ENCODE measurements around the gene TMCC1. TPM values are rescaled to one million over a fixed set of nuclear protein-coding genes. Genes with fewer than 3 reads are reported as not detected.

The TMCC1 gene
- total RNA-seq, 2 donors from 2014 or later, result 41.0 to 51.1 TPM

- H3K9me3 ChIP-seq (ENCODE audit: control insufficient read depth, low read length), result no peaks in the 10 kb centered on the region
- TF ChIP-seq CTCF (conservative IDR thresholded peaks at IDR 0.05), result no peak
- no peak overlapping the region for H3K9ac ChIP-seq (ENCODE audit: extremely low read depth, low read length, poor library complexity, severe bottlenecking)
- H3K36me3 Mint-ChIP-seq (ENCODE audit: low read depth), result no peaks in the 10 kb centered on the region
- H3K4me1 ChIP-seq (ENCODE audit: control insufficient read depth, insufficient read depth, low read length), result no peaks in the 10 kb centered on the region
- no peaks in the 10 kb centered on the region for H3K9me3 Mint-ChIP-seq
- 62 to 74% methylated on average over 3 to 10 of the region's 10 CpGs for WGBS, 2 experiments (ENCODE audit: insufficient coverage in 1 of 2, insufficient read length in 1 of 2)
- peaks cover 17% of the 10 kb centered on the region for H3K4me1 Mint-ChIP-seq
- H3K27ac ChIP-seq (ENCODE audit: low read depth, low read length), result no peak overlapping the region
- peaks cover 5% of the 10 kb centered on the region for H3K27me3 Mint-ChIP-seq (ENCODE audit: insufficient read depth)
- H3K36me3 ChIP-seq (ENCODE audit: control insufficient read depth, insufficient read depth, low read length), result no peaks in the 10 kb centered on the region
- peaks cover 10% of the 10 kb centered on the region for H3K27me3 ChIP-seq (ENCODE audit: control insufficient read depth, insufficient read depth, low read length, poor library complexity, severe bottlenecking)
- no peak overlapping the region for H3K4me3 Mint-ChIP-seq
- no peak overlapping the region for H3K27ac Mint-ChIP-seq
- H3K4me3 ChIP-seq (ENCODE audit: low read length), result no peak overlapping the region
- DNase-seq, result peak; percentile 71
Observed at GRCh38 chr3:129610276-129610675, 283.2 kb downstream of the TMCC1 start.

- H3K4me1 ChIP-seq (ENCODE audit: control insufficient read depth, insufficient read depth, low read length), result no peaks in the 10 kb centered on the region
- peaks cover 14% of the 10 kb centered on the region for H3K27me3 ChIP-seq (ENCODE audit: control insufficient read depth, insufficient read depth, low read length, poor library complexity, severe bottlenecking)
- no peak overlapping the region for H3K9ac ChIP-seq (ENCODE audit: extremely low read depth, low read length, poor library complexity, severe bottlenecking)
- H3K27me3 Mint-ChIP-seq (ENCODE audit: insufficient read depth), result peaks cover 9% of the 10 kb centered on the region
- no peak overlapping the region for H3K4me3 ChIP-seq (ENCODE audit: low read length)
- H3K4me3 Mint-ChIP-seq, result no peak overlapping the region
- no peak for TF ChIP-seq CTCF (conservative IDR thresholded peaks at IDR 0.05)
- no peaks in the 10 kb centered on the region for H3K9me3 Mint-ChIP-seq
- no peaks in the 10 kb centered on the region for H3K36me3 Mint-ChIP-seq (ENCODE audit: low read depth)
- no peaks in the 10 kb centered on the region for H3K9me3 ChIP-seq (ENCODE audit: control insufficient read depth, low read length)
- no peak overlapping the region for H3K27ac ChIP-seq (ENCODE audit: low read depth, low read length)
- DNase-seq, result no peak
- H3K36me3 ChIP-seq (ENCODE audit: control insufficient read depth, insufficient read depth, low read length), result no peaks in the 10 kb centered on the region
- H3K4me1 Mint-ChIP-seq, result peaks cover 18% of the 10 kb centered on the region
- WGBS, 2 experiments (ENCODE audit: insufficient coverage in 1 of 2, insufficient read length in 1 of 2), result 88 to 96% methylated on average over 3 of the region's 3 CpGs
- no peak overlapping the region for H3K27ac Mint-ChIP-seq
Observed at GRCh38 chr3:129609591-129610182, 283.8 kb downstream of the TMCC1 start.

GRCh38 chr3:129608936-129609590 lies 284.4 kb downstream of the TMCC1 start:
- no peak overlapping the region for H3K4me3 ChIP-seq (ENCODE audit: low read length)
- 90 to 93% methylated on average over 3 to 4 of the region's 4 CpGs for WGBS, 2 experiments (ENCODE audit: insufficient coverage in 1 of 2, insufficient read length in 1 of 2)
- H3K9ac ChIP-seq (ENCODE audit: extremely low read depth, low read length, poor library complexity, severe bottlenecking), result no peak overlapping the region
- no peak overlapping the region for H3K27ac ChIP-seq (ENCODE audit: low read depth, low read length)
- peaks cover 15% of the 10 kb centered on the region for H3K27me3 Mint-ChIP-seq (ENCODE audit: insufficient read depth)
- no peaks in the 10 kb centered on the region for H3K4me1 ChIP-seq (ENCODE audit: control insufficient read depth, insufficient read depth, low read length)
- H3K9me3 Mint-ChIP-seq, result no peaks in the 10 kb centered on the region
- H3K9me3 ChIP-seq (ENCODE audit: control insufficient read depth, low read length), result no peaks in the 10 kb centered on the region
- DNase-seq, result no peak
- H3K4me1 Mint-ChIP-seq, result peaks cover 24% of the 10 kb centered on the region
- H3K36me3 ChIP-seq (ENCODE audit: control insufficient read depth, insufficient read depth, low read length), result no peaks in the 10 kb centered on the region
- TF ChIP-seq CTCF (conservative IDR thresholded peaks at IDR 0.05), result no peak
- no peak overlapping the region for H3K27ac Mint-ChIP-seq
- no peaks in the 10 kb centered on the region for H3K36me3 Mint-ChIP-seq (ENCODE audit: low read depth)
- peaks cover 20% of the 10 kb centered on the region for H3K27me3 ChIP-seq (ENCODE audit: control insufficient read depth, insufficient read depth, low read length, poor library complexity, severe bottlenecking)
- no peak overlapping the region for H3K4me3 Mint-ChIP-seq

Data from endodermal cell (in vitro differentiated cells).